Vagina (tissue), 2 donors: ENCODE results near the gene TLCD1. TPM values are rescaled to one million over a fixed set of nuclear protein-coding genes. Genes with fewer than 3 reads are reported as not detected.
A peak's percentile ranks its signal among the peaks of the same experiment; 100 is the strongest.

Experiments
- DNase-seq, 2 donors: peaks; one replicate each; pipeline ENCODE4 v3.0.0-alpha.2; 2017; ENCODE audit errors: extremely low spot score in 2 of 2
- H3K27ac ChIP-seq: fragments of 200-600 bp; sonication (generic); one replicate; pipeline ENCODE4 v1.5.1; 2019
- H3K27me3 ChIP-seq: fragments of 200-600 bp; sonication (generic); one replicate; pipeline ENCODE4 v1.5.1; 2019
- H3K36me3 ChIP-seq, 2 donors: fragments of 200-600 bp; sonication (generic); one replicate each; pipeline ENCODE4 v1.5.1; 2017 to 2019
- H3K4me1 ChIP-seq: fragments of 200-600 bp; sonication (generic); one replicate; pipeline ENCODE4 v1.5.1; 2019
- H3K4me3 ChIP-seq, 2 donors: fragments of 200-600 bp; sonication (generic); 1 replicate in 1 of 2; 2 replicates in 1 of 2; pipeline ENCODE4 v1.5.1; 2016 to 2019
- H3K9me3 ChIP-seq: fragments of 200-600 bp; sonication (generic); one replicate; pipeline ENCODE4 v1.5.1; 2019
- POLR2A ChIP-seq, 2 donors: fragments of 450-650 bp; IDR thresholded peaks; one replicate each; pipeline ENCODE4 v1.6.1; 2017; ENCODE audit warnings: antibody characterized with exemption in 2 of 2, mild to moderate bottlenecking in 2 of 2, moderate library complexity in 2 of 2
- POLR2AphosphoS5 ChIP-seq, 2 donors: sonication (generic); formaldehyde crosslinking; IDR thresholded peaks; one replicate each; pipeline ENCODE4 v1.9.0; 2017; ENCODE audit warnings: antibody characterized with exemption in 2 of 2, mild to moderate bottlenecking in 2 of 2, low read depth in 1 of 2; ENCODE audit not compliant: insufficient read depth in 1 of 2
- intact Hi-C: fragments of 100-400 bp; cut with DNase I; formaldehyde crosslinking; loops from one replicate; pipeline ENCODE4 v1.15.1; 2023
- total RNA-seq: library from RNA; depleted of rRNA; stranded (reverse); fragments of >200 nt; gene quantifications from one replicate; pipeline ENCODE4 v1.2.3, GENCODE V29; 2016
- TF ChIP-seq, protein P1 (sequence below), 3 experiments: fragments of 450-650 bp in 2 of 3; fragments of 200-600 bp in 1 of 3; sonication (generic) in 1 of 3; IDR thresholded peaks; one replicate each; pipeline ENCODE4 v1.5.1; 2017 to 2019; ENCODE audit warnings: antibody characterized with exemption in 3 of 3, mild to moderate bottlenecking in 2 of 3, moderate library complexity in 2 of 3

Gene TLCD1
- total RNA-seq, 1 donor from 2014 or later = 2.9 TPM

- intact Hi-C loops = no loop called here
Observed at GRCh38 chr17:28756049-28756804, 30.2 kb upstream of the TLCD1 start.

DNA sequence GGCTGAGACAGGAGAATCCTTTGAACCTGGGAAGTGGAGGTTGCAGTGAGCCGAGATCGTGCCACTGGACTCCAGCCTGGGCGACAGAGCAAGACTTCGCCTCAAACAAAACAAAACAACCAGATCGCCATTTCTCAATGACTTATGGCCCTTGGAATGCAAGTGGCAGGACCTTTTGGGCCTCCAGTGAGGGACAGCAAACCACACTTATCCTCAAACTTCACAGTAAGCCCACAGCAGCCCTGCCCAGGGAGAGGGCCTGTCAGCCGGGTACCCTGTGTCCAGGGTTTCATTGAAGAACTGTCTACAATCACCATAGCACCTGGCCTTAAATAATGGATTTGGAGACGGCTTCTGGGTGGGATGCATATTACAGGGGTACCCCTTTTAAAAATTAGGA, 29.5 kb upstream of the TLCD1 start:
- TF ChIP-seq, protein P1, sequence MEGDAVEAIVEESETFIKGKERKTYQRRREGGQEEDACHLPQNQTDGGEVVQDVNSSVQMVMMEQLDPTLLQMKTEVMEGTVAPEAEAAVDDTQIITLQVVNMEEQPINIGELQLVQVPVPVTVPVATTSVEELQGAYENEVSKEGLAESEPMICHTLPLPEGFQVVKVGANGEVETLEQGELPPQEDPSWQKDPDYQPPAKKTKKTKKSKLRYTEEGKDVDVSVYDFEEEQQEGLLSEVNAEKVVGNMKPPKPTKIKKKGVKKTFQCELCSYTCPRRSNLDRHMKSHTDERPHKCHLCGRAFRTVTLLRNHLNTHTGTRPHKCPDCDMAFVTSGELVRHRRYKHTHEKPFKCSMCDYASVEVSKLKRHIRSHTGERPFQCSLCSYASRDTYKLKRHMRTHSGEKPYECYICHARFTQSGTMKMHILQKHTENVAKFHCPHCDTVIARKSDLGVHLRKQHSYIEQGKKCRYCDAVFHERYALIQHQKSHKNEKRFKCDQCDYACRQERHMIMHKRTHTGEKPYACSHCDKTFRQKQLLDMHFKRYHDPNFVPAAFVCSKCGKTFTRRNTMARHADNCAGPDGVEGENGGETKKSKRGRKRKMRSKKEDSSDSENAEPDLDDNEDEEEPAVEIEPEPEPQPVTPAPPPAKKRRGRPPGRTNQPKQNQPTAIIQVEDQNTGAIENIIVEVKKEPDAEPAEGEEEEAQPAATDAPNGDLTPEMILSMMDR (IDR thresholded peaks at IDR 0.05) = no peak
- TF ChIP-seq POLR2AphosphoS5 (IDR thresholded peaks at IDR 0.05; ENCODE audit: insufficient read depth in 1 of 2, low read depth in 1 of 2) (no peak), POLR2A (IDR thresholded peaks at IDR 0.05) (no peak)
- Histone ChIP-seq H3K27me3 (no peaks in the 10 kb centered on the region), H3K4me3 (no peak overlapping the region), H3K27ac (no peak overlapping the region), H3K4me1 (no peaks in the 10 kb centered on the region), H3K9me3 (no peaks in the 10 kb centered on the region), H3K36me3 (peaks cover 0 to 17% of the 10 kb centered on the region in 2 donors)
- no peak for DNase-seq
- intact Hi-C loops = no loop called here

More at GRCh38 chr17:28756049-28756804, 30.2 kb upstream of the TLCD1 start:
- no peak for TF ChIP-seq POLR2A (IDR thresholded peaks at IDR 0.05)
- TF ChIP-seq, protein P1 (IDR thresholded peaks at IDR 0.05) = no peak
- peak in 1 of 2 donors; percentile 13 for TF ChIP-seq POLR2AphosphoS5 (IDR thresholded peaks at IDR 0.05; ENCODE audit: insufficient read depth in 1 of 2, low read depth in 1 of 2)
- Histone ChIP-seq H3K27me3 (no peaks in the 10 kb centered on the region), H3K4me1 (no peaks in the 10 kb centered on the region), H3K4me3 (no peak overlapping the region), H3K27ac (no peak overlapping the region), H3K9me3 (no peaks in the 10 kb centered on the region), H3K36me3 (peaks cover 0 to 20% of the 10 kb centered on the region in 2 donors)
- DNase-seq = no peak

- Histone ChIP-seq H3K27ac (no peak overlapping the region), H3K36me3 (peaks cover 0 to 16% of the 10 kb centered on the region in 2 donors), H3K4me1 (peaks cover 21% of the 10 kb centered on the region), H3K4me3 (no peak overlapping the region), H3K9me3 (no peaks in the 10 kb centered on the region), H3K27me3 (no peaks in the 10 kb centered on the region)
- intact Hi-C loops = no loop called here
- TF ChIP-seq, protein P1 (IDR thresholded peaks at IDR 0.05) = no peak
- no peak for TF ChIP-seq POLR2A (IDR thresholded peaks at IDR 0.05)
- TF ChIP-seq POLR2AphosphoS5 (IDR thresholded peaks at IDR 0.05; ENCODE audit: insufficient read depth in 1 of 2, low read depth in 1 of 2) = no peak
- no peak for DNase-seq
Observed at GRCh38 chr17:28751600-28752366, 25.8 kb upstream of the TLCD1 start.

GRCh38 chr17:28750178-28751047, 24.4 kb upstream of the TLCD1 start:
- no peaks in the 10 kb centered on the region for H3K27me3 ChIP-seq
- peaks cover 35% of the 10 kb centered on the region for H3K4me1 ChIP-seq
- H3K36me3 ChIP-seq = peaks cover 0 to 16% of the 10 kb centered on the region in 2 donors
- TF ChIP-seq POLR2AphosphoS5 (IDR thresholded peaks at IDR 0.05; ENCODE audit: insufficient read depth in 1 of 2, low read depth in 1 of 2) = peak; percentile 40 to 85
- TF ChIP-seq POLR2A (IDR thresholded peaks at IDR 0.05) = no peak
- TF ChIP-seq, protein P1 (IDR thresholded peaks at IDR 0.05) = peak; percentile 96 to 99 (median 99)
- H3K4me3 ChIP-seq = no peak overlapping the region
- peak overlapping the region; percentile 47 for H3K27ac ChIP-seq
- no peak for DNase-seq
- no peaks in the 10 kb centered on the region for H3K9me3 ChIP-seq
- intact Hi-C loops = no loop called here
